GM21528 (cell line): ENCODE measurements around the gene HINT3.
"Not testable (repeated sequence)": the region's sequence is repeated elsewhere in the genome, so short reads cannot be mapped to it uniquely, and the experiment has no call there.

Experiments
- ATAC-seq: cut with Tn5 transposase; IDR thresholded peaks from one replicate; pipeline ENCODE4 v1.9.1; 2021; ENCODE audit warnings: mild to moderate bottlenecking, moderate library complexity; ENCODE audit not compliant: unreplicated experiment, low FRiP score

Gene HINT3

GRCh38 chr6:125956506-125957390, at the start of gene HINT3:
TSS of gene HINT3 (plus strand) at chr6:125956770. CDS start at chr6:125956978, 208 bp downstream.
- peak; percentile 94 for ATAC-seq

DNA sequence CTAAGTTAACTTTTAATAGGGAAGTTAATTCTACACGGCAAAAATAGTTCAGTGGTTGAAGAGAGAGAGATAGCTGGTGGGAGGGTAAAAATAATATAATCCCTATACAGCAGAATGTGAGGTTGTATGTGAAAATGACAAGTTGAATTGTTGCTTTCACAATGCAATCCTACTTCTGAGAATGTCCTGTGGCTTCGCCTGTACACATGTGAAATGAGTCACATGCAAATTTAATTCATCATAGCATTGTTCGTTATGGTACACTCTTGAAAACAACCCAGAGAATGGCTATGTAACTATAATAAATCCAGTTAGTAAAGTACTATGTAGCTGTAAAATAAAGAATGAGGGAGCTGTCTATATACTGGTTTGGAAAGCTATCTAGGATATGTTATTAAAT, 46.0 kb upstream of the HINT3 start:
- peak; percentile 99 for ATAC-seq

DNA sequence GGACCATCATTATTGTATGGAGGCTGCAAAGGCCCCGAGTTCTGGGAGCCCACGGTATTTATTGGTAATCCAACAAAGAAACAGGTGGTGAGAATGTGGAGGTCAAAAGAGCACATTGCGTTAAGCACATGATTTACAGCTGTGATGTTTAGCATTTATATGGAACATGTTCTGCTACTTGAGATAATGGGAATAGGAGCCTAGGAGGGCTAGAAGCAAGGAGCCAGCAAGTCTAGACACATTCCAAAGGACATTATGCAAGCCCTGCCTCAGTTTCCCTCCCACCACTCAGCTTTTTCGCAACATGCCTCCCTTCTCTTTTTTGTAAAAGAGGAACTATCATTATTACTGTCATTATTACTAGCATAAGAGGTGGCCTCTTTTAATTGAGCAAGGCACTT, 45.5 kb upstream of the HINT3 start:
- not testable (repeated sequence) for ATAC-seq

GRCh38 chr6:125912430-125912829, 44.1 kb upstream of the HINT3 start:
- not testable (repeated sequence) for ATAC-seq

DNA sequence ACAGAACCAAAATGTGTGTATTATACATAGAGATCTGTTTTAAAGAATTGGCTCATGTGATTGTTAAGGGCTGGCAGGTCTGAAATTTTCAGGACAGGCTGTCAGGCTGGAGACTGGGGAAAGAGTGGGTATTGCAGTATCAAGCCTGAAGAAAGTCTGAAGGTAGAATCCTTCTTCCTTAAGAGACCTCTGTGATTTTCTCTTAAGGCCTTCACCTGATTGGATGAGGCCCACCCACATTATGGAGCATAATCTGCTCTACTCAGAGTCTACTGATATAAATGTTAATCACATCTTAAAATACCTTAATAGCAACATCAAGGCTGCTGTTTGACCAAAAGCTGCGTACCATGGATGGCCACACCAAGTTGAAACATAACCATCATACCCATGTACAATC, 43.4 kb upstream of the HINT3 start:
- ATAC-seq: no peak

- no peak for ATAC-seq
Measured at GRCh38 chr6:125913864-125914351, 42.7 kb upstream of the HINT3 start.

DNA sequence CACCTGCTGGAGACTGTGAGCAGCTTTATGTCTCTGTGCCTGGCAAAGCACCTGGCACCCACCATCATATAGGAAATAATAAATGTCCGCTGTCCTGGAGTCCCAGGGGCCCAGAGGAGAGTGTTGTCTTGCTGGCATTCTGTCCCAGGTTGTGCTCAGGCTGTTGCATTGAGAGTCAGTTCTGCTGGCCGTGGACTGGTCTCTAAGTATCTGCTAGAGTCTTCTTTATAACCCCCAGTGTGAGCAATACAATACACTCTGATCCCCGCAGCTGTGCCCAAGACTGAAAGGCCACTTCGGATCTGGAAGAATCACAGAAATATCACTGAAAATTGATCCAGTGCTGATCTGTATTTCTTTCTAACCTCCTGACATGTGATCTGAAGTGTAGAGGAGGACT, 38.3 kb upstream of the HINT3 start:
- ATAC-seq: no peak

DNA sequence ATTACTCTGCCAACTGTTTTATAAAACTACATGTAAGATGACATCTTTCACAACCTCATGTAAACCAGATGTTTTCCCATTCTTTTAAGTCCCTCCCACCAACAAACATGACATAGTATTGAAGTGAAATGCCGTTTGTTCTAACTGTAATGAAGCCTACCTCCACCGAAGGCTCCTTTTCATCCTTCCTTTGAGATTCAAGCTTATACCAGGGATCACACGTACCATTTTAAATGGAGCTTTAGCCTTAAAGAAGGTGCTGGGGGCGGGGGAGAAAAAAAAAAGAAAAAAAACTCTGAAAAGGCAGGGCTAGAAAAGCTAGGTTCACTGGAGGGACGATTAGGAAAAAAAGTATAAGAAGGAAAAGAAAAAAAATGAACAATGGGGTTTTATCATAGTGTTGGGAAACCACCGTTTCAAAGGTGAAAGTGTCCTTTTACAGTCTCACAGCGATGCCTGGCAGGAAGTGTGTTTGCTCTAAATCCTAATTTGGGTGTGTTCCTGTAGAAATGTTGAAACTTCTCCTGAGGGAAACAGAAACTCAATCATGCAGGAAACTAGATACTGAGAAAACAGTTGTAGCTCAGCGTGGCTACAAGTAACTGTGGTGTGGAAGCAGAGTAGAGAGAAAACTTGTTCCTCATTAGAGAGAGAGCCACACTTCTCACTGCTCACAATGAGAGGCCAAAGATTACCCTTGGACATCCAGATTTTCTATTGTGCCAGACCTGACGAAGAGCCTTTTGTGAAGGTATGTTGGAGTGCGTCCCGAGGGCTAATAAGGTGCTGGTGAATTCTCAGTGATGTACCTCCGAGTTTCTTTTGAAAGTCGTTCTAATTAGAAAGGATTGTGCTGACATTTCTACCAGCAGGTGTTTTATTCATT, 37.6 kb upstream of the HINT3 start:
- ATAC-seq: peak; percentile 98

- no peak for ATAC-seq
Measured at GRCh38 chr6:125919618-125920017, 37.0 kb upstream of the HINT3 start.

DNA sequence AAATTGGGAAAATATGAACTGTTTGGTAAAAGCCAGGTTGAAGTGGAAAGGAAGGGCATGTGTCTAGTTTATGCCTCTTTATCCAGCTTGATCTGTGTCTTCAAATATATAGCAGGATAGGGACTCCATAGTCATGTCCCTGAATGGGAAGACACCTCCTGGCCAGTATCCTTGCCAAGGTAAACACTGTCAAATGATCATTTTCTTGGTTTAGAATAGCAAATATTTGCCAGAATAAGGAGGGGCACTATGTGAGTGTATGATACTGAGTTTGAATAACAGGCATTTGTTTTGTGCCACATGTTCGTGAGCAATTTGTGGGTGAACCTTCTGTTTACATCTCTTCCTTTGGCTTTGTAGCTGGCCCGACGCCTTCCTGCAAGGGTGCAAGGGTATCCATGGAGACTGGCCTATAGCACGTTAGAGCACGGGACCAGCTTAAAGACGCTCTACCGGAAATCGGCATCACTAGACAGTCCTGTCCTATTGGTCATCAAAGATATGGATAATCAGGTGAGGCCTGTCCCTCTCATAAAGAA, 34.2 kb upstream of the HINT3 start:
- ATAC-seq: no peak

DNA sequence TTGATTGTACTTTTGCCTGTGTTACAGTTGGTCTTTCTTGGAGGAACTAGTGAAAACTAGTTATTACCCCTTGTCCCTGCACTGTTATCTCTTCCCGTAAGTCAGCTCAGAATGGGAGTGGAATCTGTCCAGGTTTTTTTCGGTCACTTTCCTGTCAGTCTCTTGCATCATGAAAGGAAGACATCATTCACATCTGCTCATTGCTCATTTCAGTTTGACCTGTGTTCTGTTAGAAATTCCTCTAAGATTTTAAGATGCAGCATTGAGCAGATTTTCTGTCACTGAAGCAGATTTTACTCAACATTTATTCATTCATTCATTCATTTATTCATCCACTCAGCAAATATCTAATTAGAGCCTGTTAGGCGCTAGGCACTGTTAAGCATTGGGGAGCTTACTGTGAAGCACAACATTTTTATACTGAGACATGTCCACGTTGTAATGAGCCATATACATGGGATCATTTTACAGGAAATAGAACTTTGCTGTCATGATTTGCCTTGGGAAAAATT, 33.1 kb upstream of the HINT3 start:
- no peak for ATAC-seq

DNA sequence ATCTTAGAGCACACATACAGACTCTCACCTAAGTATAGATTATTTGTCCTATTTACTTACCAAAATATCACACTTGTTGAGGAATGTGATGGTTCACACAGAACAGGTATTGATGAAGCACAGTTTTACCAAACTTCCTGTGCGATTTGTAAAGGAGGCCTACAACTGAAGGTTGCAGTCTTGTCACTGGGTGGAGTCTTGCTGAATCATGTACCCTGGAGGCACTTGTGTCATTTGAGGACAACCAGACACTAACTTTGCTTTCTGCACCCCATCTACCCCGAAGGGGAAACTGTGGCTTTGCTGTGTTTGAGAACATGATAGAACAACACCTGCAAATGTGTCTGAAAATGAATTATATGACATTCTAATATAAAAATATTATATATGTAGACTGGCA, 32.4 kb upstream of the HINT3 start:
- no peak for ATAC-seq

GRCh38 chr6:125924697-125925358, 31.7 kb upstream of the HINT3 start:
- no peak for ATAC-seq

GRCh38 chr6:125926711-125927110, 29.9 kb upstream of the HINT3 start:
- no peak for ATAC-seq

DNA sequence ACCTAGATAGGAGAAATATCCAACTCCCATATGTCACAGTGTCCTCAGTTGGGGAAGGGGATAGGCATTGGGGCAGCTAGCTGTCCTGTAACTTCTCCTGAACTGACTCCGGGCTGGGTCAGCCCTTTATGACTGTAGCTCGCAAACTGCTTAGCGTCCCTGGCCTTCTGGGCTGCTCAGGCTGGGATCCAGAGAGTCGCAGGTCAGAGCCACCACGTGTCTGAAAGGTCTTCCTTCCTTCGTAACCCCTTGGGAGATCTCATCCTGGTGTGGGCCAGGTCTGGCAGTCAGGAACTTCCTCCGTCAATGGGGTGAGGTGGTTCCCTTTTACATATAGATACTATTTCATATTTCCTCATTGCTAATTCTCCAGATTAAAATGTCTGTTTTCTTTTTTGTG, 28.8 kb upstream of the HINT3 start:
- no peak for ATAC-seq

DNA sequence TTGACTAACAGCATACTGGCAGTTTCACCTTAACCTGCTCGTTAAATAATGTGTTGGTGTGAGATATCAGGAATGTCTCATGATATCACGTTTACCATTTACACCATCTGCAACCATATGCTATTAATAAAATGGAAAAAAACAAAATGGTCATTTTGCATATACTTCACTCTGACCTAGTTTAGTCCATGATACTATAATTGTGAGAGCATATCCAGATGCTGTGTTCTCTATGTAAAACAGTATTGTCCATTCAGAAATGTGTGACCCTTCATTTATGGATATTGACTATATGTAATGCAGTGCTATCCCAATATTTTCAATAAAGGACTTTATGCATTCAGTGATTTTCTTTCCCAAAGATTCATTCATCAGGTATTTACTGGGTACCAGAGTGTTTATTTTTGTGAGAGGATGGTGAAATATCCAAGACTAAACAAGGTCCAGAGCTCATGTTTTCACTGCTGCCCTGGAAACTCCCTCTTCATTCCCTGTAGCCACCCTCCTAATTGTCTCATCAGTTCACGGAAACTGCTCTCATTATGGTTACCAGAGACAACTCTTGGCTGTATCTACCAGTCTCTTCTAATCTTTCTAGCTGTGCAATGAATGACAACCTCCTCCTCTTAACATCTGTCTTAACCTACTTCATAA, 25.7 kb upstream of the HINT3 start:
- no peak for ATAC-seq

GRCh38 chr6:125931733-125932450, 24.7 kb upstream of the HINT3 start:
- peak; percentile 60 for ATAC-seq

- peak; percentile 20 for ATAC-seq
Measured at GRCh38 chr6:125932451-125932795, 24.1 kb upstream of the HINT3 start.

GRCh38 chr6:125935520-125935919, 21.1 kb upstream of the HINT3 start:
- not testable (repeated sequence) for ATAC-seq
